Gastrocnemius medialis (tissue), 4 donors: ENCODE results near the gene EYS.

Source experiments
- POLR2A ChIP-seq, 2 donors: fragments of 450-650 bp; IDR thresholded peaks; one replicate each; pipeline ENCODE4 v1.6.1; 2017; ENCODE audit warnings: antibody characterized with exemption in 2 of 2, mild to moderate bottlenecking in 2 of 2, moderate library complexity in 2 of 2
- TF ChIP-seq, protein P1 (sequence below), 5 experiments: fragments of 450-650 bp in 3 of 5; fragments of 200-600 bp in 2 of 5; sonication (generic) in 2 of 5; IDR thresholded peaks in 4 of 5; conservative IDR thresholded peaks in 1 of 5; 1 replicate in 4 of 5; 2 replicates in 1 of 5; pipeline ENCODE4 v1.5.1; 2016 to 2019; ENCODE audit warnings: antibody characterized with exemption in 5 of 5, mild to moderate bottlenecking in 3 of 5, moderate library complexity in 3 of 5

DNA sequence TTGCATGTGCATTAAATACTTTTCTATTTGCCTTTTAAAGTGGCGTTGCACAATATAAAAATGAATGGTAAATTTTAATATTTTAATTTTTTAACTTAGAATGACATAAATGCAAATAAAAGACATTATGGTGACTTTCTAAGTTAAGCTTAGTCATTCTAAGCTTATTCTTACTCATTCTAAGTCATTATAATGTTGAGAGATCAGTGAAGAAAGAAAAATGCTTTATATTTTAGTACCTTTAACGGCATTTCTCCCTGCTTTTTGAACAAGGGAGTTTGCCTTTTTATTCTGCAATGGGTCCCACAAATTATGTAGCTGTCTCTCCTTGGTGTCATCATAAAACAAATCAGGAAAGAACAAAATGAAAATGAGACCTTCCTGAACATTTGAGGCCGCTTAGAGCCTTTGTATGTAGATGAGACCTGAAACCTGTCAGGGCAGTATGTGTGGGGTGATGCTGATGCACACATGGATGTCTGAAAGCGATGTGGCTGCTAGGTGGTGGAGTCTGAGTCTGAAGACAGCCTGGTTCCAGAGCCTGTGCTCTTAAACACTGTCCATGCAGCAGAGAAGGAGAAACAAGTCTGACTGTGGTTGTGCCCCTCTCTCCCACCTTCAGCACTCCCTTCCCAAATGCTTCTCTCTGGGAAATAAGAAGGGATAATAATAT, 1913.4 kb downstream of the EYS start:
- TF ChIP-seq, protein P1, sequence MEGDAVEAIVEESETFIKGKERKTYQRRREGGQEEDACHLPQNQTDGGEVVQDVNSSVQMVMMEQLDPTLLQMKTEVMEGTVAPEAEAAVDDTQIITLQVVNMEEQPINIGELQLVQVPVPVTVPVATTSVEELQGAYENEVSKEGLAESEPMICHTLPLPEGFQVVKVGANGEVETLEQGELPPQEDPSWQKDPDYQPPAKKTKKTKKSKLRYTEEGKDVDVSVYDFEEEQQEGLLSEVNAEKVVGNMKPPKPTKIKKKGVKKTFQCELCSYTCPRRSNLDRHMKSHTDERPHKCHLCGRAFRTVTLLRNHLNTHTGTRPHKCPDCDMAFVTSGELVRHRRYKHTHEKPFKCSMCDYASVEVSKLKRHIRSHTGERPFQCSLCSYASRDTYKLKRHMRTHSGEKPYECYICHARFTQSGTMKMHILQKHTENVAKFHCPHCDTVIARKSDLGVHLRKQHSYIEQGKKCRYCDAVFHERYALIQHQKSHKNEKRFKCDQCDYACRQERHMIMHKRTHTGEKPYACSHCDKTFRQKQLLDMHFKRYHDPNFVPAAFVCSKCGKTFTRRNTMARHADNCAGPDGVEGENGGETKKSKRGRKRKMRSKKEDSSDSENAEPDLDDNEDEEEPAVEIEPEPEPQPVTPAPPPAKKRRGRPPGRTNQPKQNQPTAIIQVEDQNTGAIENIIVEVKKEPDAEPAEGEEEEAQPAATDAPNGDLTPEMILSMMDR (IDR thresholded peaks at IDR 0.05 in 4 of 5, conservative IDR thresholded peaks at IDR 0.05 in 1 of 5), result no peak
- TF ChIP-seq POLR2A (IDR thresholded peaks at IDR 0.05), result no peak
